ENCODE measurements around the gene LINGO3.

DNA sequence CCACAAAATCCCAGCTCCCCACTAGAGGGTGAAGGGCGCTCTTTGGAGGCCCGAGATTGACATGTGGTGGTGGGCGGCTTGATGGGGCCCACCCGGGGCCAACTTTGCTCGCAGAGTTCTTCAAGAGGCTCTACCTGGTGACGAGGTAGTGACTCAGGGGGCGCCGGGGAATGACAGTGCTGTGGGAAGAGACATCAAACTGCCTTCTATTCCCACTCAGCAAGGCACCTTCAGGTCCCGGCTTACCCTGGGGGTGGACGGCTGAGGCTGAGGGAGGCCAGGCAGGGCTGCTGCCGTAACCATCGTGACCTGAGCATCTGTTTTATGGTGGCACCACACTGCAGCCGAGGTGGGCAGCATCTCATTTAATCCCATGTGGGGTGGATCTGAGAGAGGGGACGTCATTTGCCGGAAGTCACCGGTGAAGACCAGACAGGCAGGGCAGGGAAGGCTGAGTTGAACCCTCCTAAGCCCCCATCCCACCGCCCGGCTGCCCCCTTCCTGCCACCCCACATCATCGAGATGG, 1.6 kb downstream of the LINGO3 start:
- no peak for TF ChIP-seq CTCF (IDR thresholded peaks at IDR 0.05; ENCODE audit: extremely low read depth in 1 of 2, insufficient read depth in 1 of 2, low read depth in 1 of 2, low read length in 2 of 2)
- no peak for TF ChIP-seq MAX (IDR thresholded peaks at IDR 0.05; ENCODE audit: insufficient read depth, insufficient read length)
- TF ChIP-seq JUN (IDR thresholded peaks at IDR 0.05; ENCODE audit: borderline replicate concordance, insufficient read depth, insufficient read length, low read depth), result no peak
- no peak for TF ChIP-seq EZH2 (IDR thresholded peaks at IDR 0.05; ENCODE audit: borderline replicate concordance, low read depth, low read length, severe bottlenecking)
- no peak for TF ChIP-seq POLR2A (IDR thresholded peaks at IDR 0.05; ENCODE audit: low read depth, low read length)
- no peak for TF ChIP-seq POLR2AphosphoS5 (IDR thresholded peaks at IDR 0.05; ENCODE audit: insufficient read depth, low read depth, low read length)
- no peak for TF ChIP-seq FOS (IDR thresholded peaks at IDR 0.05; ENCODE audit: borderline replicate concordance, insufficient read depth, low read length)

Measured in endothelial cell of umbilical vein (primary cell).